M059J (cell line): ENCODE data around the gene ABCA1. TPM values are rescaled to one million over a fixed set of nuclear protein-coding genes. Genes with fewer than 3 reads are reported as not detected.

Experiments used
- DNase-seq: peaks from one replicate; pipeline ENCODE4 v3.0.0-alpha.2; 2012; ENCODE audit warnings: low read depth
- total RNA-seq: library from RNA; depleted of rRNA; stranded (reverse); fragments of >200 nt; shearing (Covaris generic); gene quantifications from 2 replicates; pipeline ENCODE4 v1.2.3, GENCODE V29; 2014; rRNA removed

The ABCA1 gene
- total RNA-seq, 1 experiment from 2014 or later = 7.7 TPM

DNA sequence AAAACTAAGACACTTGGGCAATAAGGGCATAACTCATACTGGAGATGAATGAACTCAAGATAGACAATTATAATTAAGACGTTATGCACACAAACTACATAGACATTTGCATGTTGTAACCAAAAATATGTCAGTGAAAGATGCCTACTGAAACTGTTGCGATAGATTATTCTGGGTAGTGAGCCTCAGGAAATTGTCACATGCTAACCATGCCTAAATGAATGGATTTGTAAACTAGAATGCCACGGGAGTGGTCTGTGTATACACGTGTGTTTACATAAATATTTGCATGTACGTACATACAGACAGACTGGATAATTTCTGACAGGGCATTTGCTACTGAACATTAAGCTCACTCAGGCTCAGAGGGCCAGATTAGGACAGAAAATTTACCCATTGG, 162.8 kb downstream of the ABCA1 start:
- DNase-seq = no peak

DNA sequence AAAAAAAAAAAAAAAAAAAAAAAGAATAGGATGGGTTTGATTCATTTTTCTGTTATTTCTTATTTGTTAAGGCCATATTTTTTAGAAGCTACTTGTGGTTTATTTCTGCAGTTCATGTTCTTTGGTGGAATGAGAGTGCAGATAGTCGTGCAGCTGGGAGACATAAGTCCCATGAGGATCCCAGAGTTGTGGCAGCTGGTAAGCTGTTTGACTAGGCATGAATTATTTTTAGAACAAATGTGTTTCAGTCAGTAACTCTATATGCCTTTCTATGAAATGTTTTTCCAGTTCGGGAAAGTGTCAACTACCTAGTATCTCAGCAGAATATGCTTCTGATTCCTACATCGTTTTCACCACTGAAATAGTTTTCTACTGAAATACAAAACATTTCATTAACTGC, 169.0 kb downstream of the ABCA1 start:
- no peak for DNase-seq

DNA sequence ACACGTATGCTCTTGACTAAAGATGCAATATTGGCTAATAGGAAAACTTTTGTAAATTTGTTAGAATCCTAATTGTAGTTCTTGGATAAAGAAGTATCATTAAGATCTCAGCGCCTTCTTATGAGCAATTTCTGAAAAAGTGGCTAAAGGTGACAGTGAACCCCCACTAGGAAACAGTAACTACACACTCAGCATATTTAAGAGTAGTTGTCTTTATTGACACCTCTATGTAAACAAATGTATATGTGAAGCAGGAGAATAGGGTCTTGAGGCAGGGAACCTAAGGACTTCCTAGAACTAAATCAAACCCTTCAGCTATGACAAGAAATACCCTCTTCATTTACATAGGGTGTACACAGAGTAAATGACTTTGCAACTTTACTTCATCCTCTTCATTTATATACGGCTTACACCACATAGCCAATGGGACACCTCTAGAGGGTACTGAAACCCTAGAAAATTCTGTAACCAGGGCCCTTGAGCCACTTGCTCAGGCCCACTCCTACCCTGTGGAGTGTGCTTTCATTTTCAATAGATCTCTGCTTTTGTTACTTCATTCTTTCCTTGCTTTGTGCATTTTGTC, 177.7 kb downstream of the ABCA1 start:
- DNase-seq = no peak

DNA sequence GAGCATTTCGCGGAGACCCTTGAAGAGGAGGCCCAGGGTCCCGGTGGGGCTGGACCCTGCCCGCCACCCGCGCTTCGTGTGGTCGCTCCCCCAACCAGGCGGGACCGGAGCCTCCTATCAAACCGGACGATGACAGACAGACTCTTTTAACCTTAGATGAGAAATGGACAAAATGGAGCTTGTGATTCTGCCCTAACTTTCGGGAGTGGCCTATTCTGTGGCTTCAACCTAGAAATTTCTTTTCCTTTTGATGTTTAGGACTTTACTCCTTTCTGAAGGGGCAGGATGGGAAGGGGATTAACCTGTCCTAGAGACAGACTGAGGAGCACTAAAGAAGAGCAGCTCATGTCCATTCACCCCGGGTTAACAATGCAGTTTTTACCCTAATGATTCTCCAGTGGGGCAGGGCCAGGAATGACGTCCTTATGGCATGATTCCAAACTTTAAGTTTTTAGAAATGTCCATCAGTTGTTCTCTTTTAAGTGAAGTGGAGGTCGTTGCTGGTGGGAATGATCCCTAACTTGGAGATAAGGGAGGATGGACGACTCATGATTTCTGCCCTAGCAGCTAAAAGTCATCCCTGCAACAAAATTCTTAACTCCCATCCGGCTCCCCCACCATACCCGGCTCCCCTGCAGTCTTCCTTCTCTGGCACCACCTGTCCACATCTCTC, 179.5 kb downstream of the ABCA1 start:
- peak; percentile 30 for DNase-seq

DNA sequence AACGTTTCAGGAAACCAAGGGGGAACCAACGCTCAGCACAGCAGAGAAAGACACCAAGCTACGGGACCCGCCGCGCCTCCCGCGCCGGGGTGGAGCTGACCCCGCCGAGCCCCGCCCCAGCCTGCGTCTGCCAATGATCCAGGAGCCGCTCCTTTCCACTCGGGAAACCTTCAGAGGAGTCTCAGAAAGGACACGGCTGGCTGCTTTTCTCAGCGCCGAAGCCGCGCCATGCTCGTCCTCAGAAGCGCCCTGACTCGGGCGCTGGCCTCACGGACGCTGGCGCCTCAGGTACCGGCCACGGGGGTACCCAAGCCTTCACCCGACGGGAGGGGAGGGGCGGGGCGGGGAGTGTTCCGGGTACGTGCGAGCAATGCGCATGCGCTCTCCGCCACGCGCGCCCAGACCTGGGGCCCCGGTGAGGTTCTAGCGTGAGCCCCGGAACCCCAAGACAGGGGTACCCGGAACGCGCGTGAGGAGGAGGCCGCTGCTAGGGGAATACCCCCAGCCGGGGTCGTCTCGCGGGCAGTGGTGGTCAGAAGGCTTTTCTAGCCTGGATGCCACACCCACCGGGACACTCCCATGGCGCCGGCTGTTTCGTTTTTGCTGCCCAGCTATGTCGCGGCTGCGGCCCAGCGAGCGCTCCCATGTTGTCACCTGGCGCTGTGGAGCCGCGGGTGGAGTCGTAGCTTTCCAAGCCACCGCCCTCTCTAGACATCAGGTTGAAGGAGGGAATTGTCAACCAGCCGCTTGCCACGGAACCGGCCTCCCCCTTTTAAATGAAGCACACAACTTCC, 180.2 kb downstream of the ABCA1 start, which contains the start of gene NIPSNAP3A:
TSS of gene NIPSNAP3A (plus strand) at position 119 of the 794 bp plus-strand sequence. CDS start at position 229, 110 bp downstream.
- peak; percentile 82 for DNase-seq

DNA sequence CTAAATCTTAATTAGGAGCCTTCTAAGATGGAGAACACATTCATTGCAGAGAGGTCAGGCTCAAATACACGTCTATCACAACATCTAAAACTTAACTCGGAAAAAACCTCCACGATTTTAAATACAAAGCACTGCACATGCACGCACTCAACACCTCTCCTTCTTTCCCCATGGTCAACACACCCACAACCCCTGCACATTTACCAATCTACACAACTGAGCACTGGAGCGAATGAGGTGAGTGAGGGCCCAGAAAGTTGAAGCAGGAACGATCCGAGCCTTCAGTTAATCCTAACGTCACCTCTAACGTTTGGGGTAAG, 180.8 kb downstream of the ABCA1 start:
- DNase-seq = no peak

DNA sequence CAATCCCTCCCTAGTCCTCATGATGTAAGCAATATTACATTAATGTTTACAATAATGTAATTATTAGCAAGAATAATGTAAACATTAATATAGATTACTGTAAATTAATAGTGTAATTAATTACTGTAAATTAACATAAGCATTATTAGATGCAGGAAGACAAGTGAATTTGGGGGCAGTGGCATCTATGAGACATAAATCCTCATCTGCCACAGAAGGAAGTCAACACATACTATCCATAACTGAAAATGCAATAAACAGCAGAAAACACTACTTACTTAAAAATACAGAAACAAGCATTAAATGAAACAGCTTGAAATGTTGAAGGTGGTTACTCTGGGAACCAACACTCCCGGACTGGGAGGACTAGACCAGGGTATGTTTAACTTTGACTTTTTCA, 181.2 kb downstream of the ABCA1 start:
- no peak for DNase-seq

DNA sequence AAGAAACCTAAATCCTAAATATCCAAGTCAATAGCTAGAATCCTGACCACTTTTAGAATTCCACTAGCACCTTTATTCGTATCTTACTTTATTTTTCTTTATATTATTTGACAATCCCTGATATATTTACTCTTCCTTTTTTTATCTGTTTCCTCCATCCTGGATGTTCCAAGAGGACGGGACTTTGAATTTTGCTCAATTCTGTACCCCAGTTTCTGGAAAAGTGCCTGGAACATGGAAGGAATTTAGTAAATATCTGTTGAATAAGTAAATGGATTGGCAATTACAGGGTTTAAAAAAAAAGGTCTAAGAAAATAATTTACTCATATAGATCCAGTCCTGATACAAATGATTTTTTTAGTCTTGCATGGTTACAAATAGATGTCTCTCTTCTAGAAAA, 181.7 kb downstream of the ABCA1 start:
- no peak for DNase-seq

DNA sequence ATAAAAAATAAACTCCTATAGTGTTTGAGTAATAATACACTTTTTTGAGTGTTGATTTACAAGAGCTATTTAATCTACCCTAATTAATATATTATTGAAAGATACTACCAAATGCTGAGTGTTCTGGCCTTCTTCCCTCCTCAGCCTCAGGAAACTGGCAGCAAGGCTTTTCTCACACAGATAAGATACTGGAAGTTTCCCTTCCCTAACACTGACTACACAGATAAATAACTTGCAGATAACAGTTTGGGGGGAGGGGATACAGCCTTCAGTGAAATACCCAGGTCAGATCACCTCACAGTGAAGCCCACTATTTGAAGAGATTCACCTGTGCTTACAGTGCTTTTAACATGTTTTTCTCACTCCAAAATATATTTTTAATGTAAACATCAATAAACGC, 182.1 kb downstream of the ABCA1 start:
- no peak for DNase-seq

DNA sequence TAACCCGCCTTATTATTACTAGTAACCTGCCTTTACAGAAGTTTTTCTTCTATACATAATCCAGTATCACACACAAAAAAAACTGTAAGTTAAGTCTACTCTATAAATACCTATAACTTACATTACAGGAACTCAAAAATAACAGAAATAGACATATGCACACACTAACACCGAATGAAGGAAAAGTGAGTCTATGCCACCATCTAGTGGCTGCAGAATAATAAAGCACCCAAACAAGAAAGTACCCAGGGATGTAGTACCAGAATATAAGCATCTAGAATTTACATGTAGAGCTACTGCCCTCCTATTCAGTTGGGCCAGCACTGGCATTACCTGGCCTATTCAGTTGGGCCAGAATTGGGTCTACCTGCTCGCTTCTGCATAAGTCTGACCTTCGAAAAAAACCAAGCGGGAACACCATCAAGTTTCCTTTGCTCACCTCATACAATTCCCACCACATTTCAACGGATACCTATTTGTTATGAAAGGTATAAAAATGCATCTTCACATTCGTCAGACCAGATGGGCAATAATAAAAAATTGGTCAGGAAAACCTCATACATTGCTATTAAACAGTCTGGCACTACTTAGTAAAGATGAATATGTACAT, 184.5 kb downstream of the ABCA1 start:
- DNase-seq = peak; percentile 79

DNA sequence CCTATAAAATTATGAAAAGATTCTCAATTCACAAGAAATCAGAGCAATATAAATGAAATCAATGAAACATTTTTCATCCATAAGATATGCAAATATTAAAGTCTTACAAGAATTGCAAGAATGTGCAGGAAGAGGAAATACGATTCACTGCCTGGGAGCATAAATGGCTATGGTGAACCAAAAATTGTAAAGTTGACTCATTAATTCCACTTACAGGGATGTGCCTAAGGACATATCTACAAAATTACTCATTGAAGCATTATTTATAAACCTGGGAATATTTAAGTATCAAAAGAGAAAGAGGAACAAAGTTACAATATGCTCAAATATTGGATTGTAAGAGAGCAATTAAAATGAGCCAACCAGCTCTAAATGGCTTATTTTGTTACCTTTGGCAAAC, 187.3 kb downstream of the ABCA1 start:
- DNase-seq = peak; percentile 81

DNA sequence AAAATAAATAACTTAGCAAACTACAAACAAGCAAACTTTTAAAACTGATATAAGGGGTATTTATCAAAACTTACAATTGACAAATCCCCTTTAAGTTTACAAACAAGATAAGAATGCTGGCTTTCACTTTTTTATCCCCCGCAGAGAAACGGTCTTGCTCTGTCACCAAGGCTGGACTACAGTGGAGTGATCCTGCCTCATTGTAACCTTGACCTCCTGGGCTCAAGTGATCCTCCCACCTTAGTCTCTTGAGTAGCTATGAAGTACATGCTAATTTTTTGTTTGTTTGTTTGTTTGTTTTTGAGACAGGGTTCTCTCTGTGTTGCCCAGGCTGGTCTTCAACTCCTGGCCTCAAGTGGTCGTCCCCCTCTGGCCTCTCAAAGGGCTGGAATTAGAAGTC, 189.5 kb downstream of the ABCA1 start:
- DNase-seq = no peak

Other genes starting within 250 kb of the ABCA1 start
- gene OR13D1, start 233.6 kb downstream of the ABCA1 start, total RNA-seq = not detected in 2 replicates
- gene NIPSNAP3A, start 180.5 kb downstream of the ABCA1 start, total RNA-seq = 62.1 and 85.4 TPM in 2 replicates
- gene NIPSNAP3B, start 164.0 kb downstream of the ABCA1 start, total RNA-seq = 0.79 and 1.0 TPM in 2 replicates